ENCODE measurements around the gene ENAH.

The ENAH gene

DNA sequence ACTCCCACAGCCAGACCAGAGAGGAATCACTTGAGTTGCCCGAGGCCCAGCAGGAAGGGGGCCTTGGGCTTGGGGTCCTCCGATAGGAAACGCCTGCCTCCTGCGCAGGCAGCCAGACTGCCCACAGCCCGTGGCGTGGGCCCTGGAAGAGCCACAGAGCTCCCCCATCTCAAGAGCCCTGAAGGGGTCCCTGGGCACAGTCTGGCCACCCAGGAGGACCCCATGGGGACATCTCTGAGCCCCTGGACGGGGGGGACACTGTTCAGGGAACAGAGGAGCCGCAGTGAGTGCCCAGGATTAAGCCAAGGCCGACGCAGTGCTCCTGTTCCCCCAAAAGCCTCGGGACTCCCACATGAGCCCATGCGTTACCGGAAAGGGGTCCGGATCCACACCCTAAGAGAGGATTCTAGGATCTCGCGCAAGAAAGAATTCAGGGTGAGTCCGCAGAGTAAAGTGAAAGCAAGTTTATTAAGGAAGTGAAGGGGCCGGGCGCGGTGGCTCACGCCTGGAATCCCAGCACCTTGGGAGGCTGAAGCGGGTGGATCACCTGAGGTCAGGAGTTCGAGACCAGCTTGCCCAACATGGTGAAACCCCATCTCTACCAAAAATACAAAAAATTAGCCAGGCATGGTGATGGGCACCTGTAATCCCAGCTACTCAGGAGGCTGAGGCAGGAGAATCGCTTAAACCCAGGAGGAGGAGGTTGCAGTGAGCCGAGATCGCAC lies 187.0 kb downstream of the ENAH start:
- in situ Hi-C loops (cut with HindIII; ENCODE audit: low sequenced_read_pairs), result loop anchor here (25.0 kb wide), 1 partner anchor 521 kb away; the partner anchor contains the start of gene SDE2

DNA sequence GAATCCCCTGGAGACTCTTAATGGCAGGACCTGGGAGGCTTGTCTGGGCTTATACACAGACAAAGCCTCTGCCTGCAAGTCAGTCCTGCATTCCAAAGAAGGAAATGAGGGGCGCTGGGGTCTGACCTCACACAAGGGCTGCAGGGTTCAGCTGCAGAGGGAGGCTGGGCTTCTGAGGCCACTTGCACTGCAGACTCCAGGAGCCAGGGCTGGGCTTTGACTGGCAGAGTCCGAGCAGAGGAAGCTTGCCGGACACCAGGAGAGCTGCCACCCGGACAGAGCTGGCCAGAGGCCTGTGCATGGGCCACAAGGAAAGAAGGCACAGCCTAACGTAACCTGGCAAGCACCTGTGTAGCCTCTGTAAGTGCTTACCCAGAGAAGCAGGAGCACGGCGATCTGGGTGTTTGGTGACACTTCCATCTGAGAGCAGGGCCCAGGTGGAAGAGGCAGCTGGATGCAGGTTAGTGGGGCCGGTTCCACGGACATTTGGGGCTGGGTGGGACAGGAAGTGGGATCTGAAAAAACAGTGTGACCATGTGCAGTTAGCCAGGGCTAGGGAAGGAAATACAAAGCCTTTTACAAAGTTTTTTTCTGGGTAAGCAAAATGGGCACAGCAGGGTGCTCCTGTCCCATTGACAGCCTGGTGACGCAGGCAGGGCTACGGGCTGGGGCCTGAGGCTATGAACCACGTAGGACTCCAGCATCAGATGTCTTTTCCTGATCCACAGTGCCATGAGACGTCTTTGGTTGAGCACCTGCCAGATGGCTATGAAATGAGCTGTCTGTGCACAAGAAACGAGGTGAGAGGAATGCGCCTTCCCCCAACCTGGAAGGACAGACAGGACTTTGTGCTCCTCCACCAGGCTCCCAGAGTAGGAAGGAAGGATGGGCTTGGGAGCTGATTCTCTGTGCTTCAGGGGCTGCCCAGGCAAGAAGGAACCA lies 187.8 kb downstream of the ENAH start:
- H3K4me3 ChIP-seq (ENCODE audit: low read depth, low read length), result no peak overlapping the region
- no peak for DNase-seq (ENCODE audit: low read depth)
- in situ Hi-C loops (cut with HindIII; ENCODE audit: low sequenced_read_pairs), result loop anchor here (25.0 kb wide), 1 partner anchor 522 kb away; the partner anchor contains the start of gene SDE2
- TF ChIP-seq, protein P1, sequence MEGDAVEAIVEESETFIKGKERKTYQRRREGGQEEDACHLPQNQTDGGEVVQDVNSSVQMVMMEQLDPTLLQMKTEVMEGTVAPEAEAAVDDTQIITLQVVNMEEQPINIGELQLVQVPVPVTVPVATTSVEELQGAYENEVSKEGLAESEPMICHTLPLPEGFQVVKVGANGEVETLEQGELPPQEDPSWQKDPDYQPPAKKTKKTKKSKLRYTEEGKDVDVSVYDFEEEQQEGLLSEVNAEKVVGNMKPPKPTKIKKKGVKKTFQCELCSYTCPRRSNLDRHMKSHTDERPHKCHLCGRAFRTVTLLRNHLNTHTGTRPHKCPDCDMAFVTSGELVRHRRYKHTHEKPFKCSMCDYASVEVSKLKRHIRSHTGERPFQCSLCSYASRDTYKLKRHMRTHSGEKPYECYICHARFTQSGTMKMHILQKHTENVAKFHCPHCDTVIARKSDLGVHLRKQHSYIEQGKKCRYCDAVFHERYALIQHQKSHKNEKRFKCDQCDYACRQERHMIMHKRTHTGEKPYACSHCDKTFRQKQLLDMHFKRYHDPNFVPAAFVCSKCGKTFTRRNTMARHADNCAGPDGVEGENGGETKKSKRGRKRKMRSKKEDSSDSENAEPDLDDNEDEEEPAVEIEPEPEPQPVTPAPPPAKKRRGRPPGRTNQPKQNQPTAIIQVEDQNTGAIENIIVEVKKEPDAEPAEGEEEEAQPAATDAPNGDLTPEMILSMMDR (IDR thresholded peaks at IDR 0.05; ENCODE audit: low read depth, low read length, missing control alignments), result no peak

More for the DNA sequence above, 187.0 kb downstream of the ENAH start:
- TF ChIP-seq, protein P1 (IDR thresholded peaks at IDR 0.05; ENCODE audit: low read depth, low read length, missing control alignments), result no peak
- H3K4me3 ChIP-seq (ENCODE audit: low read depth, low read length), result no peak overlapping the region
- DNase-seq (ENCODE audit: low read depth), result no peak

DNA sequence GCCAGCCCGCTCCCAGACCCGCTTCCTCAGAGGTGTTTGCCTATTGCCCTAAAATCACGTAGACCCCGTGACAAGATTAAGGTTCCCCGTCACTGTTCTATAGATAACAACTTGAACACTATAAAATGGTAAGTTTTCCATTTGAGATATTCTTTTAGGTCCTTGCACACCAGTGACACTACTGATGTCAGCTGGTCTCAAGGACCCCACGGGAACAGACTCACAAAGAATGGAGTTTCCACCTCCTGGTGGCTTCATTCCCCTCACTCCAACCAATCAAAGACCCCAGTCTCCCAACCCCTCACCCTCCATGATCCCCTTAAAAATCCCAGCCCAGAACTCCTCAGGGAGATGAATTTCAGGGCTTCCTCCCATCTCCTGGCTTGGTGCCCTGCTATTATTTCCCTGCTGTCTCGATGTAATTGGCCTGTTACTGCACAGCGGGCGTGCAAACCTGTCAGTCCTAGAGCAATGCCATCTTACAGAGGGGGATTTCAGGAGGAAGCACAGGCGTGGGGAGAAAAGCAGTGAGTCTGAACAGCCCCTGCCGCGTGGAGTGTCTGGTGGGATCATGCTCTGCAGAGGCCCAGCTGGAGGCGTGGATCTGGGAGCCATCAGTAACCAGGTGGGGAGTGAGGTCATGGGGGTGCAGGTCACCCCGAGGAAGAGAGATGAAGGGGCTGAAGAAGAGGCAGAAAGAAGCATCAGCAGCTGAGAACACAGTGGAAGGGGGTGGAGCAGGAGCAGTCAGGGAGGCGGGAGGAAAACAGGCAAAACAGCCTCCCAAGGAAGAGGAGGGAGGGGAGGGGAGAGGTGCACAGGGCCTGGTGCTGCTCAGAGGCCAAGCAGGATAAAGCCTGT lies 190.0 kb downstream of the ENAH start:
- H3K4me3 ChIP-seq (ENCODE audit: low read depth, low read length), result no peak overlapping the region
- no peak for DNase-seq (ENCODE audit: low read depth)
- in situ Hi-C loops (cut with HindIII; ENCODE audit: low sequenced_read_pairs), result loop anchor here (25.0 kb wide), 1 partner anchor 524 kb away; the partner anchor contains the start of gene SDE2
- TF ChIP-seq, protein P1 (IDR thresholded peaks at IDR 0.05; ENCODE audit: low read depth, low read length, missing control alignments), result no peak

DNA sequence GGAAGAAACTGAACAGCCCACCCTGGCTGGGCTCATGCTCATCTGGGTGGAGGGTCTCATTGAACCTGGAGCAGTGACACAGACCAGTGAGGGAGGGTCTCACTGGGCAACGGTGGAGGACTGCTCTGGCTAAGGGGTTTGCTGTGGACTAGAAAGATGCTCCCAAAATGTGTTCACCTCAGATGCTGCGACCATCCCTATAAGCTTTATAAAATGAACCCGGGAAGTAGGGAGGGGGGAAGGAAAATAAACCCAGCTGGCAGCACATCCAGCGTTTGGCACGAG lies 190.6 kb downstream of the ENAH start:
- DNase-seq (ENCODE audit: low read depth), result no peak
- no peak overlapping the region for H3K4me3 ChIP-seq (ENCODE audit: low read depth, low read length)
- TF ChIP-seq, protein P1 (IDR thresholded peaks at IDR 0.05; ENCODE audit: low read depth, low read length, missing control alignments), result no peak
- in situ Hi-C loops (cut with HindIII; ENCODE audit: low sequenced_read_pairs), result loop anchor here (25.0 kb wide), 1 partner anchor 525 kb away; the partner anchor contains the start of gene SDE2

DNA sequence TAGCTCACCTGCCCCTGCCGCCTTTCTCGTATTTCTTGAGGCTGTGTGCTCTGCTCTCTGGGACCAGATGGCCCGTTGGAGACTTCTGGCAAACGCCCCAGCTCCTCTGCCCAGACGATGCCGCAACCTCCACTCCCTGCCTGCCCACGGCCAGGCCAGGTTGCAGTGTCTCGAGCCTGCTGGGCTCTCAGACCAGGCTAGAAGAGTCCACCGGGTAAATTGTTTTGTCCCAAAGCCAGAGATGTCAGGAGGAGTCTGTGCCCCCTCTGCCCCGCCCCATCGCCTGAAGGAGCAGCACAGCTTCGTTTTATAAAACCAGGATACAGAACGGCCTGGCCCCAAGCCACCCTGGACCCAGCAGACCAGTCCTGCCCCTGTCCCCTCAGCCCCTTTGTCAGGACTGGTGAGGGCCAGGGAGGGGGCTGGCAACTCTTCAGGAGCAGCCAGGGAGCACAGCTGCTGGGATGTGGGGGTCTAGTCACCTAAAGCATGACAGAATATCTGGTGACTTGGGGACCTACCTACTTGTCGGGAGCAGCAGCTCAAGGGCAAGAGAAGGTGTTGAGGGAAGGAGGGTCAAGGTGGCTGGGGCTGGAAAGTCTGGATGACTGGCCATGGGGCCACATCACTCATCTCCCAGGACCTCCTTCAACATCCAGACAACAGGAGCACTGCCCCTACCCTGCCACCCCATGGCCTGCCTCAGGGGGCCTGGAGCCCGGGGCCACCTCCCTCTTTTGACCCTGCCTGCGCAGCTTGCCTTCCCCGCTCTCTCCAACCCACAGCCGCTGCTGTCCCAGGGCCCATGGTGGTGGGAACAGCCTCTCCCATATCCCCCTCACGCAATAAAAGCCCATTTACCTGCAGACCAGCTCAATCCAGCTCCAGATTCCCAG lies 191.1 kb downstream of the ENAH start:
- no peak for DNase-seq (ENCODE audit: low read depth)
- no peak overlapping the region for H3K4me3 ChIP-seq (ENCODE audit: low read depth, low read length)
- in situ Hi-C loops (cut with HindIII; ENCODE audit: low sequenced_read_pairs), result loop anchor here (25.0 kb wide), 1 partner anchor 526 kb away; the partner anchor contains the start of gene SDE2
- TF ChIP-seq, protein P1 (IDR thresholded peaks at IDR 0.05; ENCODE audit: low read depth, low read length, missing control alignments), result no peak

All from astrocyte of the cerebellum (primary cell).